Endodermal cell (in vitro differentiated cells): Measurements from ENCODE around the gene CELF4. TPM values are rescaled to one million over a fixed set of nuclear protein-coding genes. Genes with fewer than 3 reads are reported as not detected.

Experiments
- DNase-seq: peaks from one replicate; pipeline ENCODE4 v3.0.0-alpha.2; 2017
- H3K27ac ChIP-seq: 2 replicates; pipeline ENCODE4 v1.5.1; 2013; ENCODE audit warnings: mild to moderate bottlenecking, low read depth, low read length, moderate library complexity
- H3K27me3 ChIP-seq: 2 replicates; pipeline ENCODE4 v1.6.1; 2013; ENCODE audit warnings: mild to moderate bottlenecking, low read length, moderate library complexity; ENCODE audit not compliant: insufficient read depth, control insufficient read depth, poor library complexity, severe bottlenecking
- H3K36me3 ChIP-seq: 2 replicates; pipeline ENCODE4 v1.7.0; 2013; ENCODE audit warnings: mild to moderate bottlenecking, low read length, moderate library complexity; ENCODE audit not compliant: control insufficient read depth, insufficient read depth
- H3K4me1 ChIP-seq: one replicate; pipeline ENCODE4 v1.7.0; 2013; ENCODE audit warnings: low read length; ENCODE audit not compliant: control insufficient read depth, insufficient read depth
- H3K4me3 ChIP-seq: 2 replicates; pipeline ENCODE4 v1.5.1; 2013; ENCODE audit warnings: mild to moderate bottlenecking, low read length, moderate library complexity
- H3K9ac ChIP-seq: 2 replicates; pipeline ENCODE4 v1.6.1; 2013; ENCODE audit warnings: mild to moderate bottlenecking, low read length, moderate library complexity; ENCODE audit not compliant: poor library complexity, severe bottlenecking; ENCODE audit errors: extremely low read depth
- H3K9me3 ChIP-seq: 2 replicates; pipeline ENCODE4 v1.6.1; 2013; ENCODE audit warnings: mild to moderate bottlenecking, low read length, moderate library complexity; ENCODE audit not compliant: control insufficient read depth
- H3K27ac Mint-ChIP-seq: 2 replicates; pipeline ENCODE4 v1.8.0; 2020; ENCODE audit warnings: mixed read lengths
- H3K27me3 Mint-ChIP-seq: 2 replicates; pipeline ENCODE4 v1.8.0; 2021; ENCODE audit warnings: mild to moderate bottlenecking, mixed read lengths; ENCODE audit not compliant: insufficient read depth
- H3K36me3 Mint-ChIP-seq: 2 replicates; pipeline ENCODE4 v1.8.0; 2020; ENCODE audit warnings: low read depth, mixed read lengths
- H3K4me1 Mint-ChIP-seq: 2 replicates; pipeline ENCODE4 v1.8.0; 2020; ENCODE audit warnings: mixed read lengths
- H3K4me3 Mint-ChIP-seq: 2 replicates; pipeline ENCODE4 v1.8.0; 2020; ENCODE audit warnings: mild to moderate bottlenecking, moderate library complexity, mixed read lengths
- H3K9me3 Mint-ChIP-seq: 2 replicates; pipeline ENCODE4 v1.8.0; 2020; ENCODE audit warnings: mild to moderate bottlenecking, mixed read lengths
- WGBS, 2 experiments: methylation state at CpG; one replicate each; pipeline versions ENCODE4 v1.1.5 to v1.1.7; 2013; ENCODE audit warnings: missing lambda C conversion rate in 2 of 2, mixed read lengths in 1 of 2; ENCODE audit not compliant: insufficient coverage in 1 of 2, insufficient read length in 1 of 2; 5-methylcytosine and 5-hydroxymethylcytosine counted together
- total RNA-seq, 2 donors: library from RNA; stranded (reverse); fragmentation: NEBNext Ultra II Directional in 1 of 2; extraction: Animal tissue kit (Norgen Biotek cat#: 25700) in 1 of 2; gene quantifications; 2 replicates in 1 of 2; 3 replicates in 1 of 2; pipeline ENCODE4 v1.2.1, GENCODE V29; 2021
- TF ChIP-seq, protein P1 (sequence below): fragments of 200-600 bp; sonication (generic); conservative IDR thresholded peaks from 2 replicates; pipeline ENCODE4 v1.5.0; 2021; ENCODE audit warnings: antibody characterized with exemption, mild to moderate bottlenecking

The CELF4 gene
- total RNA-seq, 2 donors from 2014 or later: 5.7 to 6.7 TPM

DNA sequence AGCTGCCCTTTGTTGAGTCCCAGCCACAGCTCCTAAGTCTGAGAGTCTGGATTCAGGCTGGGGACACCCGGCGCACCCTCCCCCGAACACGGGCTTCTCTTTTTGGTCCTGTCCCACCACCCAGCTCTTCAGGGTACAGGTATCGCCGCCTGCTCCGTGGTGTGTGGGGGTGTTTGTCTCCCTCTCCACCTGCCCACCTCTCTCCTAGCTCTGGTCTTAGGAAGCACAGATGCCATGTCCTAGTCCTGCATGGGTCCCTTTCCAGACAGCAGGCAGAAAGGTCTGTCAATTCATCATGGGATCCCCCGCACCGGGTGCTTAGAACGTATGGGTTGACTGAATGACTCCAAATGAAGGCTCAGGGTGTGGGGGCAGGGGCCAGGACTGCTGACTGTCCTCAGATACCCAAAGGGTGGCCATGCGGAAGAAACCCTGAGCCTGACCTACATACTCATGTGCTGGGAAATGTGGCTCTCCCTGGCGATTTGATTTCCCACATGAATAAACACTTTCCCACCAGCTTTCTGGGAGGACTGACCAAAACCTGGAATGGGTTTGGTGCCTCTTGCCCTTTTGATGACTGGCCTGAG, 156.8 kb downstream of the CELF4 start:
- no peak overlapping the region for H3K4me3 Mint-ChIP-seq
- H3K27me3 Mint-ChIP-seq: no peaks in the 10 kb centered on the region
- no peaks in the 10 kb centered on the region for H3K9me3 Mint-ChIP-seq
- Histone ChIP-seq H3K9me3 (no peaks in the 10 kb centered on the region), H3K9ac (no peak overlapping the region), H3K27me3 (no peaks in the 10 kb centered on the region), H3K4me3 (no peak overlapping the region), H3K36me3 (no peaks in the 10 kb centered on the region), H3K27ac (no peak overlapping the region), H3K4me1 (no peaks in the 10 kb centered on the region)
- TF ChIP-seq, protein P1, sequence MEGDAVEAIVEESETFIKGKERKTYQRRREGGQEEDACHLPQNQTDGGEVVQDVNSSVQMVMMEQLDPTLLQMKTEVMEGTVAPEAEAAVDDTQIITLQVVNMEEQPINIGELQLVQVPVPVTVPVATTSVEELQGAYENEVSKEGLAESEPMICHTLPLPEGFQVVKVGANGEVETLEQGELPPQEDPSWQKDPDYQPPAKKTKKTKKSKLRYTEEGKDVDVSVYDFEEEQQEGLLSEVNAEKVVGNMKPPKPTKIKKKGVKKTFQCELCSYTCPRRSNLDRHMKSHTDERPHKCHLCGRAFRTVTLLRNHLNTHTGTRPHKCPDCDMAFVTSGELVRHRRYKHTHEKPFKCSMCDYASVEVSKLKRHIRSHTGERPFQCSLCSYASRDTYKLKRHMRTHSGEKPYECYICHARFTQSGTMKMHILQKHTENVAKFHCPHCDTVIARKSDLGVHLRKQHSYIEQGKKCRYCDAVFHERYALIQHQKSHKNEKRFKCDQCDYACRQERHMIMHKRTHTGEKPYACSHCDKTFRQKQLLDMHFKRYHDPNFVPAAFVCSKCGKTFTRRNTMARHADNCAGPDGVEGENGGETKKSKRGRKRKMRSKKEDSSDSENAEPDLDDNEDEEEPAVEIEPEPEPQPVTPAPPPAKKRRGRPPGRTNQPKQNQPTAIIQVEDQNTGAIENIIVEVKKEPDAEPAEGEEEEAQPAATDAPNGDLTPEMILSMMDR: no peak
- no peaks in the 10 kb centered on the region for H3K36me3 Mint-ChIP-seq
- WGBS, 2 experiments: 90 to 92% methylated on average over 3 to 12 of the region's 12 CpGs
- no peak overlapping the region for H3K27ac Mint-ChIP-seq
- no peaks in the 10 kb centered on the region for H3K4me1 Mint-ChIP-seq
- no peak for DNase-seq

DNA sequence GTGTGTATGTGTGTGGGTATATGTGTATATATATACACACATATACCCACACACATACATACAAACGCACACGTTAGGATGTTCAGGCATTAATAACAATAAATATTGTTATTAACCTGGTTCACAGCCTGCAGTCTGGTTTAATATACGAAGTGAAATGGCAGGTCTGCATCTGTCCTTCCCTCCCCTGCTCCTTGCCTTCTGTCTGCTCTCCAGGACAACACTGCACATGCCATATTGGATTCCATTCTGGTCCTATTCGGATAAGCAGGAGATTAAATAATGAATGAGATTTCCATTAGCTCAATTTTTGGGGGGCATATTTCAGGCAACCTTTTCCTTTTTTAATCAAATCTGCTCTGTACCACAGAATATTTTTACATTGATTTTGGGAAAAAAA, 158.0 kb downstream of the CELF4 start:
- Histone ChIP-seq H3K4me3 (no peak overlapping the region), H3K9me3 (no peaks in the 10 kb centered on the region), H3K9ac (no peak overlapping the region), H3K27ac (no peak overlapping the region), H3K4me1 (no peaks in the 10 kb centered on the region), H3K36me3 (no peaks in the 10 kb centered on the region), H3K27me3 (no peaks in the 10 kb centered on the region)
- Mint-ChIP-seq H3K27me3 (no peaks in the 10 kb centered on the region), H3K4me3 (no peak overlapping the region), H3K36me3 (no peaks in the 10 kb centered on the region), H3K27ac (no peak overlapping the region), H3K9me3 (no peaks in the 10 kb centered on the region), H3K4me1 (no peaks in the 10 kb centered on the region)
- TF ChIP-seq, protein P1: no peak
- no peak for DNase-seq
- WGBS, 2 experiments: 64% methylated on average over 3 of the region's 4 CpGs; no CpG with 5 or more reads in 1 of the 2 experiments

DNA sequence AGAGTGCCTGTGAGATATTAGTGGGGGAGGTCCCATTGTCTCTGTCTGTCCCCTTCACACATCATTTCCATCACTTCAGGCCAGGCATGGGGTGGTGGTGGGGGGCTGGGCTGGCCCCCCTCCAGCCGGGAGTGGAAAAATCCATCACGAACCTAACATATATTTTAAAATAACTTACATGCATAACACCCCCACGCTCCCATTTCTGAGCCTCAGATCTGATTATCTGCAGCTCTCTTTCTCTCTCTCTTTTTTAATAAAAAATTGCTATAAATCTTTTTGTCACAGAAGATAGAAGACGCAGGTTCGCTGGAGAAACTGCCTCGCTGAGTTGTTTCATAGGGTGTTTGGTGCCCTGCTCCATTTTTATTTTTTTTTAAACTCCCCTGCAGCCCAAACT, 159.8 kb downstream of the CELF4 start:
- Histone ChIP-seq H3K4me3 (no peak overlapping the region), H3K36me3 (no peaks in the 10 kb centered on the region), H3K27ac (no peak overlapping the region), H3K9me3 (no peaks in the 10 kb centered on the region), H3K4me1 (no peaks in the 10 kb centered on the region), H3K9ac (no peak overlapping the region), H3K27me3 (no peaks in the 10 kb centered on the region)
- Mint-ChIP-seq H3K27ac (no peak overlapping the region), H3K9me3 (no peaks in the 10 kb centered on the region), H3K4me1 (no peaks in the 10 kb centered on the region), H3K4me3 (no peak overlapping the region), H3K27me3 (peaks cover 2% of the 10 kb centered on the region), H3K36me3 (no peaks in the 10 kb centered on the region)
- no peak for DNase-seq
- 94% methylated on average over 6 of the region's 6 CpGs; no CpG with 5 or more reads in 1 of the 2 experiments for WGBS, 2 experiments
- TF ChIP-seq, protein P1: no peak
